Adipocyte (in vitro differentiated cells): ENCODE results near the gene ASTN2.

ENCODE experiments used
- DNase-seq: peaks from one replicate; pipeline ENCODE4 v3.0.0-alpha.2; 2015; ENCODE audit warnings: low read depth
- H3K27me3 ChIP-seq: replicated peaks from 2 replicates; pipeline ENCODE4 v1.7.0; 2013; ENCODE audit warnings: mild to moderate bottlenecking, low read length, moderate library complexity; ENCODE audit not compliant: control insufficient read depth, insufficient read depth
- H3K36me3 ChIP-seq: 2 replicates; pipeline ENCODE4 v1.7.0; 2013; ENCODE audit warnings: low read length, mild to moderate bottlenecking, moderate library complexity; ENCODE audit not compliant: control insufficient read depth, insufficient read depth, severe bottlenecking
- H3K4me1 ChIP-seq: 2 replicates; pipeline ENCODE4 v1.7.0; 2013; ENCODE audit warnings: mild to moderate bottlenecking, low read length, moderate library complexity; ENCODE audit not compliant: control insufficient read depth, insufficient read depth
- H3K4me3 ChIP-seq: 2 replicates; pipeline ENCODE4 v1.7.0; 2013; ENCODE audit warnings: mild to moderate bottlenecking, low read length, moderate library complexity
- H3K9ac ChIP-seq: 2 replicates; pipeline ENCODE4 v1.7.0; 2013; ENCODE audit warnings: mild to moderate bottlenecking, low read length, moderate library complexity
- H3K9me3 ChIP-seq: 2 replicates; pipeline ENCODE4 v1.7.0; 2013; ENCODE audit warnings: mild to moderate bottlenecking, low read length, moderate library complexity; ENCODE audit not compliant: control insufficient read depth

ASTN2 gene

DNA sequence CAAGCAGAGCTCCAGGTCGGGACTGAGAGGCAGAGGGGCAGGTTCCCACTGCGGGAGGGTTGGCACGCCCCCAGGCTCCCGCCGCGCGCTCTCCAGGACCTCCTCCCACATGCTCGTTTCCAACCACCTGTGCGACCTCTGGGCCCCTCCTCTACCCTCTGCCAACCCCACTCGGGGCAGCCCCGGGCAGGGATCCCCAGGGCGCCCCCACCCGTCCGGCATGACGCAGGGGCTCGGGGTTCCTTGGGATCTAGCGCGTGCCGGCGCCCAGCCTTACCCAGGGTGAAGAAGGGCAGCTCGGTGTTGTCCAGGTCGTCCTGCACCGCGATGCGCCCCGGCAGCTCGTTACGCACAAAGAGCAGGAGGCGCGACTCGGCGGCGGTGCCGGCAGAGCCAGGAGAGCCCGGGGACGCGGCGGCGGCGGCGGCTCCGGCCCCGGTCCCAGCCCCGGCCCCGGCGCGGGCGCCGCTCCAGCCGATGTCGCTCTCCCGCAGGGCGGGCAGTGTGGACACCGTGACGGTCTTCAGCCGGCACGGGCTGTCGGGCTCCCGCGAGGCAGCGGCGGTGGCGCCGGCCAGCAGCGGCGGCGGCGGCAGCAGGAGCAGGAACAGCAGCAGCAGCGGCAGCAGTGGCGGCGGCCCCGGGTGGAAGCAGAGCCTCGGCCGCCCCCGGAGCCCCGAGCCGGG, 494 bp downstream of the ASTN2 start:
- DNase-seq: peak; percentile 40

DNA sequence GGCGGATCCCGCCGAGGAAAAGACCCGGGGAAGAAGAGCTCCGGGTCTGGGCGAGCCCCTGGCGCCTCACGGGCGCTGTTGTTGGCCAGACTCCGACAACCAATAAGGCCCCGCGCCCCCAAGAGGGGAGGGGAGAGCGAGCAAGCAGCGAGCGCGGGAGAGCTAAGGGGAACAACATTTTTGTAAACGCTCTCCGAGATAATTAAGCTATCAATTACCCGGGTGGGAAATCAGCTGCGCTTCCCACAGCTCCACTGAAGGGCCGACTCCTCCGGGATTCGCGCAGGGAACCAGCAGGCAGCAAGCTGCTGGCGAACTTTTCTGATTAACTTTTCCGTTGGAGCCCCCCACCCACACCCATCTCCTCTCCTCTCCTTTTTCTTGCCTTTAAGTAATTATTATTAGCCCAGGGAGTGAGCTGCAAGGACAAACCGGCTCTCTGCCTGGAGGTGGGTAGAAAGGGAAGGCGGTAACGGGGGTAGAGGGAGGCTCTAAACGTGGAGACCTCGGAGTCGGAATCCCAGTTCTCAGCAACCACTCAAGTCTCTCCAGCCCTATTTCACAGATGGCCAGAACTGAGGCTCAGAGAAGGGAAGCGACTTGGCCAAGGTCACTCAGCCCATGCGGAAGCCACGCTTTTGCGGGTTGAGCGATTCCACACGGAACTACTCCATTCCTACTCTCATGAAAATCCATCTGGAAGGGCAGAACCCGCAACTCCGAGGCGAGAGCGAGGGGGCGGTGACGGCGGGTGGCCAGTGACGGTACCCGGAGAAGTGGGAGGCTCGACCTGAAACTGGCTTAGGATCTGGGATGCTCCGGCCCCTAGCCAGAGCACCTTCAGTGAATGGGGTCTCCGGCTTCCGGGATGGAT, 1.3 kb downstream of the ASTN2 start:
- H3K9me3 ChIP-seq: no peaks in the 10 kb centered on the region
- H3K9ac ChIP-seq: no peak overlapping the region
- H3K4me1 ChIP-seq: peaks cover 5% of the 10 kb centered on the region
- no peak overlapping the region for H3K4me3 ChIP-seq
- H3K36me3 ChIP-seq: no peaks in the 10 kb centered on the region
- H3K27me3 ChIP-seq: peaks cover 65% of the 10 kb centered on the region
- no peak for DNase-seq

More for the DNA sequence above, 494 bp downstream of the ASTN2 start:
- H3K9me3 ChIP-seq: no peaks in the 10 kb centered on the region
- peaks cover 5% of the 10 kb centered on the region for H3K4me1 ChIP-seq
- H3K9ac ChIP-seq: no peak overlapping the region
- H3K4me3 ChIP-seq: peak overlapping the region; percentile 52
- H3K36me3 ChIP-seq: no peaks in the 10 kb centered on the region
- H3K27me3 ChIP-seq: peaks cover 68% of the 10 kb centered on the region

DNA sequence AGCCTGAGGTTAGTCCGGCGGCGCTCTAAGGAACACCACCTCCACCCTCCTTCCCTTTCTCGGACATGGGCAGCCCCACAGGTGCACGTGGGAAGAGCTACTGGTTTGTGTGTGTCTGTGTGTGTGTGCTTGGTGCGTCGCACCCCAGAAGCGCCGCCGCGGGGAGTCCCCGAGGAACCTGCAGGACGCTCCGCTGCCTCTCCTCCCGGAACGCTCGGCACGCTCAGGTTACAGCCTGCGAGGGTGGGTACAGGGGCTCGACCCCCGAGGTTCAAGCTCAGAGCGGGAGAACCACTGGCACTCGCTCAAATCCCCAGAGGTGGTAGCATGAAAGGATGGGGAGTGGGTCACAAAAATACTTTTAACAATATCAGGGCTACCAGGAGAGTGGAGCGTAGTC, 2.0 kb downstream of the ASTN2 start:
- no peak overlapping the region for H3K4me3 ChIP-seq

DNA sequence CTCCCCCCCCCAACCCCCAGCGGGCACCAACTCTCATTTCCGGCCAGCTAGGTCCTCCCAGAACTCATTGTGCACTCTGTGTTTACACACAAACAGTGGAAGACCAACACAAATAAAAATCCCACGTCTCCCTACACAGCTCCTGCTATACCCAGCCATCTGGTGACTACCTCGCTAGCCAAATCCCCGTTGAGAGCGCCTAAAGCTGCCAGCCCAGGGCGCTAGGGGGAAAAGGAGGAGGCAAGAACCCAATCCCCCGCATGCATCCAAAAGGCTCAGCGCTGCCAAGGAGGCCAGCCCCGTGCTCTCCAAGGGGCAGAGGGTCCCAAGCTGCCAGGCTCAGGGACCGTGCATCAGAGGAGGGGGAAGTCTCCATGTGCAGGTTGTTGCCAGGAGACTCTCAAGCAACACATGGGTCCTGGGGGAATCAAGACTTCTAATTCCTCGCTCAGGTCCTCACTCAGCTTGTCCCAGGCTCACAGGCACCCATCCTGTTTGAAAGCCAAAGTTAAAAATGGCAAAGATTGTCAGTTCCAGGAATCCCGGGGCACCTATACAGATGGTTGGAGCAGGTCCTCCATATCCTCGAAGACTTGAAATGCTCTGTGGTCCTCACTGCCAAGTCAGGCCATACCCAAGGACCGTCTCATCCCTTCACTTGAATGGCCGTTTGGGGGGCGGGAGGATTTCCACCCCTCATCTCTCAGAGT, 2.7 kb downstream of the ASTN2 start:
- no peaks in the 10 kb centered on the region for H3K36me3 ChIP-seq
- no peaks in the 10 kb centered on the region for H3K9me3 ChIP-seq
- no peak for DNase-seq
- no peak overlapping the region for H3K9ac ChIP-seq
- peaks cover 59% of the 10 kb centered on the region for H3K27me3 ChIP-seq
- H3K4me3 ChIP-seq: no peak overlapping the region
- peaks cover 5% of the 10 kb centered on the region for H3K4me1 ChIP-seq

More for the DNA sequence above, 2.0 kb downstream of the ASTN2 start:
- Histone ChIP-seq H3K9me3 (no peaks in the 10 kb centered on the region), H3K4me1 (peaks cover 5% of the 10 kb centered on the region), H3K27me3 (peaks cover 63% of the 10 kb centered on the region), H3K36me3 (no peaks in the 10 kb centered on the region), H3K9ac (no peak overlapping the region)
- no peak for DNase-seq

DNA sequence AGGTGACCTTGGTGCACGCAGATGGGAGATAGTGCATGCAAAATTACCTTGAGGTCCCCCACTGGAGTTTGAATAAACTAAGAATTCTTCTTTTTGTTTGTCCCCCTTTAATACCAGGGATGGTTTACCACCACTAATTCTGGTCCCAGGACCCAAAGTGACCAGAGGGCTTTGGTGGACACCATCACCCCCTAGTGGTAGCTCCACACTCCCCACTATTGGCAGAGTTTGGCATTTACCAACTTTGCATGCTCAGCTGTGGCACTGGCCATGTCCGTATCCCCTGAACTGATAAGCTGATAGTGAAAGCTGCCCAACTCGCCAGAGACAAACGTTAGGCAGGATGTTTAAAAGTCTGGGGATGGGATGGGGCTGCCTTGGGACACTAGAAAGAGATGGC, 3.3 kb downstream of the ASTN2 start:
- H3K9me3 ChIP-seq: no peaks in the 10 kb centered on the region
- H3K9ac ChIP-seq: no peak overlapping the region
- H3K27me3 ChIP-seq: peaks cover 58% of the 10 kb centered on the region
- no peak for DNase-seq
- H3K36me3 ChIP-seq: no peaks in the 10 kb centered on the region
- peaks cover 5% of the 10 kb centered on the region for H3K4me1 ChIP-seq
- no peak overlapping the region for H3K4me3 ChIP-seq

DNA sequence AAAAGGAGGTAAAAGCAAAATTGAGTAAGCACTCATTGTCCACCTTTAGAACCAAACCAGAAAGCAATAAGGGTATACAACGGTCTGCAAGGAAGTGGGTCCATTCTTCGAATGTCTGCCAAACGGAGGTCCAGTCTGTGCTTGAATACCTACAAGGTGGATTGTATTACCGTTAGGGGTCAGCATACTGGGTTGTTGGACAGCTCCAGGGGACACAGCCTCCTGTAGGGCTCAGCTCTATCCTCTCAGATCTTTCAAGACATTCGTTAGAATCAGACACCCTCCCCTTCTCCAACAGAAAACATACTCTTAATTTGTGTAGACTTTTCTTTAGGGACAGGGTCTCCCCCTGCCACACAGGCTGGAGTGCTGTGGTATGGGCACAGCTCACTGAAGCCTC, 5.5 kb downstream of the ASTN2 start:
- Histone ChIP-seq H3K9ac (no peak overlapping the region), H3K9me3 (no peaks in the 10 kb centered on the region), H3K27me3 (peaks cover 55% of the 10 kb centered on the region), H3K36me3 (no peaks in the 10 kb centered on the region), H3K4me3 (no peak overlapping the region), H3K4me1 (peaks cover 3% of the 10 kb centered on the region)
- DNase-seq: no peak

DNA sequence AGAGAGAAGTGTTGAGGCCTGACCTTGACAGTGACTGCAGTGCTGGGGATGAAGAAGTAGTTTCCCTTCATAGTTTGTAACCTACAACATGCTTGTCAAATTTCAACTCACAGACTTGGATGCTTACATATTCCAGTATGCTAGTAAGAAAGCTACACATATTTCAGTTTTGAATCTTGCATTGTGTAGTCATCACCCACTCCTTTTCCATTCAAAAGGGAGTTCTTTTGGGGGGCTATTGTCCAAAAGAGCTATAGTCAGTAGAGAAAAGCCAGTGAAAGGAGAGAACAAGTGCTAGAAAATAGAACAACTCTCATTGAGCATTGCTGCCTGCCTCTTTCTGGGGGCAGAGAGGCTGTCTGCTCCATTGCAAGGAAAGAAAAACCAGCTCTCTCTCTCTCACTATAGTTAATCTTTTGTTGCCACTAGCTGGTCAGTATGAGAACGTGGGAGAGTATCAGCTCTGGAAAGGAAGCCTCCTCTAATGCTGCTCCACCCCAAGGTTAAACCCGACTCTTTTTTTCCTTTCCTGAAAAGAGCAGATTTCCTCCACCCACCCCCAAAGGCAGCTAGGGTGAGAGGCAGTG, 7.3 kb downstream of the ASTN2 start:
- Histone ChIP-seq H3K9ac (no peak overlapping the region), H3K36me3 (no peaks in the 10 kb centered on the region), H3K9me3 (no peaks in the 10 kb centered on the region), H3K27me3 (peaks cover 50% of the 10 kb centered on the region), H3K4me1 (no peaks in the 10 kb centered on the region), H3K4me3 (no peak overlapping the region)
- DNase-seq: no peak

DNA sequence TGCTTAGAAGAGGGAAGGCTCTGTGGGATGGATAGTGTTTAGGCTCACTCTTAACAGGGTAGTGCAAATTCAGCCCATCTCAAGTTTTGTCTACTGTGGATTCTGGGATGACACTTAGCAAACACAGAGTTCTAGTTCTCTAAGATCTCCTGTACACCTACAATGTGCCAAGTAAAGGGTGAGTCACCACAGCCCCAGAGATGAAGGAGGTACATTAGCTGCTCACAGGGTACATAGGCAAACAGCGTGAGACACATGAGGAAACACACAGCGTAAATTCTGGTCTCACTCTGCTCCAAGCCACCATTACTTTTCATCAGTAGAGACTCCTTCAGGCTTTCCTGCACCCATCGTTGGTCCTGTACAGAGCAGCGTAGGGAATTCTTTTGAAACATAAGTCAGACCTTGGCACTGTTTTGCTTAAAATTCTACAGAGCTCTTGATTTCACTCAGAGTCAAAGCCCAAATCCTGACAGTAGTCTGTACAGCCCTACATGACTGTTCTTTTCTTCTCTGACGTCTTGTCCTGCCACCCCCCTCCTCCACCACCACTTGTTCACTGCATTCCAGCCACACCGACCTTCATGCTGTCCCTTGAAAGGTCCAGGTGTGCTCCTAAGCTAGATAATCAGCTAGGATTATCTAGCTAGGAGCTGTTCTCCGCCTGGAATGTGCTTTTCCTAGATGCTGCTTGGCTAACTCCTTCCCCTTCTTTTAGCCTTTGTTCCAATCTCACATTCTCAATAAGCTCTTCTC, 8.7 kb downstream of the ASTN2 start:
- no peak for DNase-seq
- Histone ChIP-seq H3K4me1 (no peaks in the 10 kb centered on the region), H3K27me3 (peaks cover 45% of the 10 kb centered on the region)

DNA sequence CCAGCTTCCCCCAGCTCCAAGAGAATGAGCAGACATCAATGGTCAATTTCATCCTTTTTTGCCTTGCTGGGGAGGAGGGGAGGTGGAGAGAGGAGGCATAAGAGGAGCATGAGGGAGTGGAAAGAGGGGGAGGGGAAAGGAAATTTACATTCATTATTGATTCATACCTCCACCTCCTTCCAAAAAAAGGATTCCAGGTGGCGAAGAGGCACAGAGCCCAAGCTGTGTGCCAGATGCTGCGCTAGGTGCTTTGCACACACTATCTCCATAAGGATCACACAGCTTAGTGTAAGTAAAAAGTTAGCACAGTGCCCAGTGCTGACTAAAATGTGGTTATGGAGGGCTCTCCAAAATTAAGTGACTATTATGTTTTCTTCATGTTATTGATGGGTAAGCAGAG, 11.0 kb downstream of the ASTN2 start:
- Histone ChIP-seq H3K4me3 (no peak overlapping the region), H3K36me3 (no peaks in the 10 kb centered on the region), H3K4me1 (no peaks in the 10 kb centered on the region)

More for the DNA sequence above, 8.7 kb downstream of the ASTN2 start:
- no peaks in the 10 kb centered on the region for H3K36me3 ChIP-seq
- no peaks in the 10 kb centered on the region for H3K9me3 ChIP-seq
- H3K9ac ChIP-seq: no peak overlapping the region
- no peak overlapping the region for H3K4me3 ChIP-seq

DNA sequence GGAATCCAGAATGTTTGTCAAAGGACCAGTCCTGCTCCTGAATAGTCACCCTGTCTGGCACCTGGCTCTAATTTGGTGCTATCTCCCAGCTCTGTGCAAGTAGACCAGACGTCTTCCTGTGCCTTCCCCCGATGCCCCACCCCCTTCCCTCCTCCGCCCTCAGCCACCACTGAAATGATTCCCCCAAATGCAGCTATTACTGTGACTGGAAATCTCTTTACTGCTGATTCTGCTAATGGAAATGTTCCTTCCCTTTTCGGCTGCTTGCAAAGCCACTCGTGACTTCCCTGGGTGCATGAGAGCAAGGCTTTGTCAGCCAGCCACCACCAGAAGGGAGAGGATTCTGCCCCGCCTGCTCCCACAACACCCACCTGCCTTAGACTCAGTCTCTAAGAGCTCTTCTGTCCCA, 11.4 kb downstream of the ASTN2 start:
- peaks cover 45% of the 10 kb centered on the region for H3K27me3 ChIP-seq
- no peak overlapping the region for H3K9ac ChIP-seq
- no peak overlapping the region for H3K4me3 ChIP-seq
- no peaks in the 10 kb centered on the region for H3K9me3 ChIP-seq
- no peaks in the 10 kb centered on the region for H3K36me3 ChIP-seq
- no peaks in the 10 kb centered on the region for H3K4me1 ChIP-seq
- DNase-seq: no peak

More for the DNA sequence above, 11.0 kb downstream of the ASTN2 start:
- no peak for DNase-seq
- Histone ChIP-seq H3K27me3 (peaks cover 45% of the 10 kb centered on the region), H3K9ac (no peak overlapping the region), H3K9me3 (no peaks in the 10 kb centered on the region)
